Measurements from ENCODE around the gene ATOSA. TPM values are rescaled to one million over a fixed set of nuclear protein-coding genes. Genes with fewer than 3 reads are reported as not detected.

Gene ATOSA
- total RNA-seq, 3 donors from 2014 or later: 6.8 to 12.2 (median 8.1) TPM

DNA sequence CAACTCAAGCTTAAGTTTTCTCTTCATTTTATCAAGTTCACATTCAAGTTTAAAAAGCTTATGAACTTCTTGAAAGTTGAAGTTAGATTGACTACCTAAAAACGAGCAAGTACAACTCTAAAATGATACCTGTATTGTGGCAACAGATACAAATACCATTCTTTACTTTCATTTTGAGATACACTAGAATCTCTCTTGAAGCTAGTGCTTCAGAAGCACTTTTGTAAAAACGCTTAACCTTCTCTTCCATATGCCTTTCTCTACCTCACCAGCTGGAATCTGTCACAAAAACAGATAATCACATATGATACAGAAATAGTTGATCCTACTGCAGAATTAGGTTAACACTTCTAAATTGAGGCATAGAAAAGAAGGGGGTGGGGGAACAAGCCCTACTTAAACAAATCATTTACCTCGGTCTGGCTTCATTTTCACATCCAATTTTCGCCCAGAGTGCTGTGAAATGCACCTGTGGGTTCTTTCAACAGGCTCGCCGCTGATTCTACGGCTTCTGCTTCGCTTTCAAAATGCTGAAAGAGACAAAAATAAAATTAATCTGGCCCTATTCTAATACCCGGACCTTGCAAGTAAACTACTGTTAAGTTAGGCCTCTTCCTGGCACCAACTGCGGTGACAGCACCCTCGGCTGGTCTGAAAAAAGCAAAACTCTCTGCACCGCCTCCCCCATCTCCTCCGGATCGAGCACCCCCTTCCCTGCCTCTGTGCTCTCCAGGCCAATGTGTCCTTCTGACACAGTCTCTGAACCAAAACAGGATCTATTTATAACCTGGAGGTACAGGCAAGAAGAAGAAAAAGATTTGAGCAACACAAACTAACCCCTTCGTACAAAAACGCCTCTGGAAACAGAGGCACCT, 1.4 kb downstream of the ATOSA start:
- peaks cover 48% of the 10 kb centered on the region for H3K4me1 Mint-ChIP-seq (ENCODE audit: low read depth)

DNA sequence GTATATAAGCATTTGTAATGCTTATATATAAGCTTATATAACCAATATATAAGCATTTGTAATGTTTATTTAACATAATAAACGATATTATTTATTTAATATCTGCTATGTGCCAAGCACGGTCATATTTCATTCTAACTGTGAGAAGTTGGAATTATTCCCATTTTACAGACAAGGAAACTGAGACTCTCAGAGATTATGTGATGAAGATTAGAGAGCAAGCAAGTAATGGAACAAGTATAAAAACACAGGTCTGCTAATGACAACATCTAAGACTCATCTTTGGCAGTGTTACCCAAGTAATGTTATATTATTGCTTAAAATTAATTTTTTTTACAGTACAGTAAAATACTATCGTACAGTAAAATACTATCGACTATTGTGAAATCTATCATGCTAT, 4.4 kb downstream of the ATOSA start:
- Mint-ChIP-seq H3K27me3 (ENCODE audit: low read depth) (no peaks in the 10 kb centered on the region), H3K4me1 (ENCODE audit: low read depth) (peaks cover 40% of the 10 kb centered on the region), H3K36me3 (ENCODE audit: insufficient read depth) (peaks cover 23% of the 10 kb centered on the region), H3K9me3 (no peaks in the 10 kb centered on the region), H3K4me3 (no peak overlapping the region)
- DNase-seq (no peak), ATAC-seq (no peak)

More for the DNA sequence above, 1.4 kb downstream of the ATOSA start:
- Mint-ChIP-seq H3K4me3 (peak overlapping the region; percentile 93), H3K36me3 (ENCODE audit: insufficient read depth) (peaks cover 6% of the 10 kb centered on the region), H3K9me3 (no peaks in the 10 kb centered on the region), H3K27me3 (ENCODE audit: low read depth) (no peaks in the 10 kb centered on the region)
- peak; percentile 45 for DNase-seq
- peak; percentile 29 to 34 for ATAC-seq

DNA sequence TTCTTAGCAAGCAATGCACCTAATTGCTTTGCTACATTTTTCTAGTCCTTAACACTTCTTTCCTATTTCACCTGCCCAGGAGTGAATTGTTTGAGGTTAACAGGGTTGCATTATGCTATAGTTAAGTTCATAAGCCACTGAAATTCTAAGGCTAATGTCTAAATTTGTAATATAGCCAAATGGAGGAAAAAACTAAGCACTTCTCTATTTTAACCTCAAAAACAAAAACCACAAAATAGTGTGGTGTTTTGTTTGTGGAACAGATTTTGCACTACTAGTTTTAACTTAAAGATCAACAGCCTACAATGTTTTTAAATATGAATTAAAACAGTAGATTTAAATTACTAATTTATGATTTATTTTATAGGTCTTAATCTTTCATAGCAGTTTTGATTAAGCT, 5.5 kb downstream of the ATOSA start:
- no peaks in the 10 kb centered on the region for H3K9me3 Mint-ChIP-seq
- ATAC-seq (no peak), DNase-seq (no peak)
- no peak overlapping the region for H3K4me3 Mint-ChIP-seq
- no peaks in the 10 kb centered on the region for H3K27me3 Mint-ChIP-seq (ENCODE audit: low read depth)
- peaks cover 39% of the 10 kb centered on the region for H3K4me1 Mint-ChIP-seq (ENCODE audit: low read depth)
- peaks cover 26% of the 10 kb centered on the region for H3K36me3 Mint-ChIP-seq (ENCODE audit: insufficient read depth)

DNA sequence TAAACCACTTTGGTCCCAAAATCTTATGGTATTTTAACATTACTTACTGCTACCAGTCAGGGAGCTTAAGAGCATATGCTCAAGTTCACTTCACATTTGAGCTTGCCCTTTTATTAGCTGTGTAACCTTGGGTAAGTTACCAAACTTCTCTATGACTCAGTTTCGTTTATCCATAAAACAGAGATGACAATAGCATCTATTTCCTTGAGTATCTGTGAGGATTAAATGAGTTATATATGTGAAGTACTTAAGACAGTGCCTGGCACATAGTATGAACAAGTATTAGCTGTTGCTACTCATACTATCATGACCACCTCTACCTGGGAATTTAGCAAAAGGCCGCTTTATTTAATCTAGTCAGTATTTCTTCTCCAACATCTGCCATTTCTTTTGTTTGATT, 5.9 kb downstream of the ATOSA start:
- ATAC-seq (no peak), DNase-seq (no peak)
- Mint-ChIP-seq H3K4me1 (ENCODE audit: low read depth) (peaks cover 39% of the 10 kb centered on the region), H3K4me3 (no peak overlapping the region), H3K36me3 (ENCODE audit: insufficient read depth) (peaks cover 26% of the 10 kb centered on the region), H3K9me3 (no peaks in the 10 kb centered on the region), H3K27me3 (ENCODE audit: low read depth) (no peaks in the 10 kb centered on the region)

DNA sequence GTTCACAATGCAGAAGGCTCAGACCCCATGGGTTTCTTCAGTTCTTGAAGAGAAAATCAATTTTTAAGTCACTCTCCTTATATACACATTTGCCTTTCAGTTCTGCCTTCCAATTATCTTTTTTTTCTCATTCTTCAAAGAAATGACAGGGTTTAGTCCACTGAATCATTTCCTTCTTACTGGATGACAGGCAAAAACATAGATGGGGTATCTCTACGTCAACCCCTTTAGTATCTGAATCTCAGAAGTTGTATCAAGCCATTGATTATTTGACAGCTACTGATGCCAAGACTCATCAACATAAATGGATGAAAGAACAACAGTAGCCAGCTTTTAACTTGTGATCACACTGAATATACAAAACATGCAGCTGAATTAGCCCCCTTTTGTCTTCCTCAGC, 6.5 kb downstream of the ATOSA start:
- no peak overlapping the region for H3K4me3 Mint-ChIP-seq
- peaks cover 32% of the 10 kb centered on the region for H3K36me3 Mint-ChIP-seq (ENCODE audit: insufficient read depth)
- no peaks in the 10 kb centered on the region for H3K27me3 Mint-ChIP-seq (ENCODE audit: low read depth)
- peaks cover 42% of the 10 kb centered on the region for H3K4me1 Mint-ChIP-seq (ENCODE audit: low read depth)
- ATAC-seq (peak in 1 of 2 donors; percentile 35), DNase-seq (no peak)
- H3K9me3 Mint-ChIP-seq: no peaks in the 10 kb centered on the region

DNA sequence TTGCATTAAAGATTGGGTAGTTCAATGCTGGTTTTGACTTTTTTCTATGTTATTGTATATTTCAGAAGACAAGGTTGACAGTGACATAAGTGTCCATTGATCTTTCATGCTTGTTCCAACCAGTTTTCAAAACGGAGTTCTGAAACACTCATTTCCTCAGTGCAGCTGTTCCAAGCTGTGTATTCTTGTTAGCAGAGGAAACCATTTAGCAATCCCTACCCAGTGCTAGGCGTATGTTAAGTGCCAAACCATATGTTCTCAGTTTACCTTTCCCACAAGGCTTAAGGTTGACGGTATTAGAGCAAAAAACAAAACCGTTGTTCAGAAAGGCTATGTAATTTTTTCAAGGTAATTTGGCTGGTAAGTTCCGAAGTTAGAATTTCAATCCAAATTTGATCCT, 9.1 kb downstream of the ATOSA start:
- Mint-ChIP-seq H3K9me3 (no peaks in the 10 kb centered on the region), H3K36me3 (ENCODE audit: insufficient read depth) (peaks cover 44% of the 10 kb centered on the region), H3K27me3 (ENCODE audit: low read depth) (no peaks in the 10 kb centered on the region), H3K4me1 (ENCODE audit: low read depth) (peaks cover 27% of the 10 kb centered on the region), H3K4me3 (no peak overlapping the region)
- ATAC-seq (no peak), DNase-seq (no peak)

DNA sequence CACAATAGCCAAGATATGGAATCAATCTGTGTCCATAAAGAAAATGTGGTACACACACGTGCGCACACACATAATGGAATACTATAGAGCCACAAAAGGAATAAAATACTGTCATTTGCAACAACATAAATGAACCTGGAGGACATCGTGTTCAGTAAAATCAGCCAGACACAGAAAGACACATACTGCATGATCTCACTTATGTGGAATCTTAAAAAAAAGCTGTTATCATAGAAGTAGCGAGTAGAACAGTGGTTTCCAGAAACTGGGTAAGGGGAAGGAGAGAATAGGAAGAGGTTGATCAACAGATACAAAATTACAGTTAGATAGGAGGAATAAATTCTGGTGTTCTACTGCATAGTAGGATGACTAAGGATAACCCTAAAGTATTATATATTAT, 11.1 kb downstream of the ATOSA start:
- no peak for DNase-seq
- Mint-ChIP-seq H3K27me3 (ENCODE audit: low read depth) (no peaks in the 10 kb centered on the region), H3K9me3 (no peaks in the 10 kb centered on the region), H3K4me1 (ENCODE audit: low read depth) (peaks cover 22% of the 10 kb centered on the region), H3K36me3 (ENCODE audit: insufficient read depth) (peaks cover 46% of the 10 kb centered on the region), H3K4me3 (no peak overlapping the region)
- ATAC-seq: no peak

DNA sequence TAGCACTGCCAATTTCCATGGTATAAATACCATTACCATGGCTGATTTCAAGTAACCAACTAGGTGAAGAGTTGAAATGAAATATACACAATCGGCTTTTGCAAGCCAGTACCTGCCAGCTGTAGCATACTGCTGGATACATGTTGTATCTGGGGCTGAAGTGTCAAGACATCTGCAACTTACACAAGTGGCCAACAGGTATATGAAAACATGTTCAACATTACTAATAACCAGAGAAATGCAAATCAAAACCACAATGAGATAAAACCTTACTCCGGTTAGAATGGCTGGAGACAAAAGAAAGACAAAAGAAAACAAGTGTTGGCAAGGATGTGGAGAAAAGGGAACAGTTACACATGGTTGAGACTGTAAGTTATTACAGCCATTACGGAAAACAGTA, 11.6 kb downstream of the ATOSA start:
- H3K4me1 Mint-ChIP-seq (ENCODE audit: low read depth): peaks cover 19% of the 10 kb centered on the region
- peaks cover 45% of the 10 kb centered on the region for H3K36me3 Mint-ChIP-seq (ENCODE audit: insufficient read depth)
- no peak overlapping the region for H3K4me3 Mint-ChIP-seq

DNA sequence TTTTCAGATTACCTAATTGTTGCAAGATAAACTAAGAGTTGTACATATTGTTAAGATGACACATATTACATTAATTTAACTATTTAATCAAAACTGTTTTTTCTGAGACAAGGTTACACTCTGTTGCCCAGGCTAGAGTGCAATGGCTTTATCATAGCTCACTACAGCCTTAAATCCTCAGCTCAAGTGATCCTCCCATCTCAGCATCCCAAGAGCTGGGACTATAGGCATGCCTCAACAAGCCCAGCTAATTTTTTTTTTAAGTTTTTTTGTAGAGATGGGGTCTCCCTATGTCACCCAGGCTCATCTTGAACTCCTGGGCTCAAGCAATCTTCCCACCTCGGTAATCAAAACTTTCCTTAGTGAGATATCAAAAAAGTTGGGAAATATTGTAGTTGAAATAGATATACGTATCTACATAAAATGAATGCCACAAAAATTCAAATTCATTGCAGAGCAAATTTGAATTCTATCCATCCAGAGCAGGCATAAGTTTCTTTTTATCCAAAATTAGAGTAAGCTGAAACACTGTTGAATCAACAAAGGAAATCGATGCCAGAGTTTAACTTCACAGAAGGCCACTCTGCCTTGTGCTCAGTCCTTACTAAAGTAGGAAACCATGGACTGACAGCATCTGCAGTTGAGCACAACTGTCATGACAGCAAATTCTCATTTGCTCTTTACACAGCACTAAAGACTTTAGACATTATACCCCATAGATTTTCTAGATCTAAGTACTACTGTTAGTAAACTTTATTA, 15.5 kb downstream of the ATOSA start:
- Mint-ChIP-seq H3K9me3 (no peaks in the 10 kb centered on the region), H3K27me3 (ENCODE audit: low read depth) (no peaks in the 10 kb centered on the region), H3K4me3 (no peak overlapping the region), H3K4me1 (ENCODE audit: low read depth) (peaks cover 32% of the 10 kb centered on the region), H3K36me3 (ENCODE audit: insufficient read depth) (peaks cover 42% of the 10 kb centered on the region)
- ATAC-seq (no peak), DNase-seq (no peak)

More for the DNA sequence above, 11.6 kb downstream of the ATOSA start:
- DNase-seq (no peak), ATAC-seq (no peak)
- H3K9me3 Mint-ChIP-seq: no peaks in the 10 kb centered on the region
- H3K27me3 Mint-ChIP-seq (ENCODE audit: low read depth): no peaks in the 10 kb centered on the region

DNA sequence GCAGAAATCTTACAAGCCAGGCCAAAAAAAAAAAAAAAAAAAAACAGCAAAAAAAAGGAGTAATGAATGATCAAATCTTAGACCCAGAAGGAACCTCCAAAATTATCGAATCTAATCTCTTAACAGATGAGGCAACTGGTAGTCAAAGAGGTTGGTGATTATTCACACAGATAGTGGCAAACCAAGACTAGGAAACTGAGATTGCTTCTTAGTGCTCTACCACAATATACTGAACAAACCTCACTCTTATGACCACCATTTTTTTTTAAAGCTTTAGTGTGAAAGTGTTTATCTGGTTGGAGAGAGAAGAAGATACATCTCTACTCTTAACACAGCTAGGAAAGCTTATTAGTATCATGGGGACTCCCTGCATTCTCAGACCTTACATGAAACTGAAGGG, 17.3 kb downstream of the ATOSA start:
- no peak for ATAC-seq
- H3K36me3 Mint-ChIP-seq (ENCODE audit: insufficient read depth): peaks cover 40% of the 10 kb centered on the region
- H3K9me3 Mint-ChIP-seq: no peaks in the 10 kb centered on the region
- DNase-seq: no peak
- H3K4me3 Mint-ChIP-seq: no peak overlapping the region
- H3K4me1 Mint-ChIP-seq (ENCODE audit: low read depth): peaks cover 29% of the 10 kb centered on the region
- no peaks in the 10 kb centered on the region for H3K27me3 Mint-ChIP-seq (ENCODE audit: low read depth)

DNA sequence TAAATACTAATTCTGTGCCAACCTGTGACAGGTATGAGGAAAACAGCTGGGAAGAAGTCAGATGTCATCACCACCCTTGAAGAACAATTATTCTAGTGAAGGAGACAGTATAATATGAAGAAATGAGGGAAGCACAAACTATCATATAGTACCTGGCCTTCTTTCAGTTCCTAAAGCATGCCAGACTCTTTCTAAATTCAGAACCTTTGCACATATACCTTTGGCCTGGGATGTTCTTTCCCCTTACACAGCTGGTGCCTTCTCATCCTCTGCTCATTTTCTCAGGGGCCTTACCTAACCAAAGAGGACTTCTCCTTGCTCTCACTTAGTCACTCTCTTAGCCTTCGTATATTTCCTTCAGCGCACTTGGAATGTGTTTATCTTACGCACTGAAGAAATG, 19.0 kb downstream of the ATOSA start:
- Mint-ChIP-seq H3K9me3 (no peaks in the 10 kb centered on the region), H3K4me1 (ENCODE audit: low read depth) (peaks cover 29% of the 10 kb centered on the region), H3K36me3 (ENCODE audit: insufficient read depth) (peaks cover 33% of the 10 kb centered on the region), H3K27me3 (ENCODE audit: low read depth) (no peaks in the 10 kb centered on the region), H3K4me3 (no peak overlapping the region)
- ATAC-seq (no peak), DNase-seq (no peak)

DNA sequence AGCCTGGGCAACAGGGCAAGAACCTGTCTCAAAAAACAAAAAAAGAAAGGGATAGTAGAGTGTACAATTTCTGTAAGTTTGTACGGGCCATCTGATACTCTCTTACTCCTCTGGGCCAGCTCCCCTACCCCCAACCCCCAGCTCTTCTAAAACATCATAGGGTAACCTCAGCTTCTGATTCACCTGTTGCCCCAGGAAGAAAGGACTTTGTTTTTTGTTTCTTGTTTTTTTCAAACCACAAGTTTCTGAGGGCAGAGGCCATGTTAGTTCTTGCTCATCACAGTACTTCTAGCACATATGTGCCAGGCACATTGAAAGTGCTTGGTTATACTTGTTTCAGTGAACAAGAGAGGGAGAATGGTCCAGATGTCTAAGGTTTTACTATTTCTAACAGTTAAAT, 20.2 kb downstream of the ATOSA start:
- ATAC-seq: peak; percentile 94 to 97
- H3K9me3 Mint-ChIP-seq: no peaks in the 10 kb centered on the region
- DNase-seq: no peak
- peaks cover 37% of the 10 kb centered on the region for H3K36me3 Mint-ChIP-seq (ENCODE audit: insufficient read depth)
- H3K4me3 Mint-ChIP-seq: no peak overlapping the region
- H3K27me3 Mint-ChIP-seq (ENCODE audit: low read depth): no peaks in the 10 kb centered on the region
- peaks cover 34% of the 10 kb centered on the region for H3K4me1 Mint-ChIP-seq (ENCODE audit: low read depth)

DNA sequence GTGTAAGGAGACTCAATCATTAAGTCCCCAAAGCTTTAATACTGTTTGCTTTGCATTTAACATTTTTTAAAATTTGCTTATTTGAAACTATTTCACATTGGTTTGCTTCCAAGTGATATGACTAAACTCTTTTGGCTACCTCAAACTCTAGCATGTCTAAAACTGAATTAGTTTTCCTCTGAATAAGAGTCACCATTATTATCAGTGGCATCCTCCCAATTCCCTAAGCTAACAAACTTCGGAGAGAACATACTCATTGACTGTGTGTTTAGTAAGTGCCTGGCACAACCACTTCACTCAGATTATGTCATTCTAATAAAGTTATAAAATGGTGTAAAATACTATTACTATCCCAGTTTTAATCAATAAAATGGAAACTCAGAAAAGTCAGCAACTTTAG, 21.9 kb downstream of the ATOSA start:
- no peak for ATAC-seq
- no peaks in the 10 kb centered on the region for H3K9me3 Mint-ChIP-seq
- H3K27me3 Mint-ChIP-seq (ENCODE audit: low read depth): no peaks in the 10 kb centered on the region
- H3K4me3 Mint-ChIP-seq: no peak overlapping the region
- no peak for DNase-seq
- H3K36me3 Mint-ChIP-seq (ENCODE audit: insufficient read depth): peaks cover 37% of the 10 kb centered on the region
- H3K4me1 Mint-ChIP-seq (ENCODE audit: low read depth): peaks cover 35% of the 10 kb centered on the region

DNA sequence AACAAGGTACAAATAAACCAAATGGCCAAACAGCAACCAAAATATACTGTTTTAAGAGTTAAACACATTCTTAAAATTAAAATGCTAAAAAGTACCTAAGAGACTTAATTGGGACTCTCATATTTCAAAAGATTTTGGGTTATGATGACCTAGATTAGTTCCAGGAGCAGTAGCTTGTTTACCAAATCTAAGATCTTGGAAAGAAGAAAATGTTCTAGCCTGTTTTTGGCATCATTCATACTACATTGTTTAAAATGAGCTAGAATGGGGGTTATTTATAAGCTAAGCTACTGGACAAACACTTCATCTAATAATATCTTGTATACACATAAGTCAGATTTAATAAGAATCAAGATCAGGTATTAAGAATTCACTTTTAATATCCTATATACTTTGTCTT, 22.8 kb downstream of the ATOSA start:
- ATAC-seq (no peak), DNase-seq (no peak)
- no peaks in the 10 kb centered on the region for H3K9me3 Mint-ChIP-seq
- no peak overlapping the region for H3K4me3 Mint-ChIP-seq
- H3K27me3 Mint-ChIP-seq (ENCODE audit: low read depth): no peaks in the 10 kb centered on the region
- peaks cover 35% of the 10 kb centered on the region for H3K36me3 Mint-ChIP-seq (ENCODE audit: insufficient read depth)
- H3K4me1 Mint-ChIP-seq (ENCODE audit: low read depth): peaks cover 36% of the 10 kb centered on the region

All from activated T-cell treated with anti-CD3 and anti-CD28 coated beads, Interleukin-2, amount 50 U/mL, for 4 hours (primary cell).